Naive thymus-derived CD8-positive, alpha-beta T cell (primary cell): ENCODE measurements around the gene PRUNE1. TPM values are rescaled to one million over a fixed set of nuclear protein-coding genes. Genes with fewer than 3 reads are reported as not detected.

Source experiments
- ATAC-seq, 2 donors: fragments of 150-1000 bp; cut with Tn5 transposase in 1 of 2; sonication (Bioruptor Pico), chemical (Tn5 transposase) in 1 of 2; 1 replicate in 1 of 2; 2 replicates in 1 of 2; pipeline ENCODE4 v1.10.0; 2021; ENCODE audit warnings: mild to moderate bottlenecking in 2 of 2, moderate library complexity in 2 of 2
- POLR2A ChIA-PET: fragments of 350-600 bp; sonication (Branson Sonifier 250); formaldehyde crosslinking; loops from one replicate; lab custom pipeline; 2021; ENCODE audit warnings: antibody characterized with exemption; lab: Charles Lee
- DNase-seq, 10 donors: peaks; one replicate each; pipeline versions ENCODE4 v3.0.0 to v3.0.0-alpha.2; 2020 to 2022
- H3K27ac Mint-ChIP-seq, 10 donors: one replicate each; pipeline ENCODE4 v1.8.0; 2020 to 2022; ENCODE audit warnings: mild to moderate bottlenecking in 10 of 10, mixed read lengths in 10 of 10, moderate library complexity in 4 of 10, inconsistent platforms in 1 of 10
- H3K27me3 Mint-ChIP-seq, 5 donors: one replicate each; pipeline ENCODE4 v1.8.0; 2021 to 2022; ENCODE audit warnings: mixed read lengths in 5 of 5
- H3K36me3 Mint-ChIP-seq, 3 donors: one replicate each; pipeline ENCODE4 v1.8.0; 2020 to 2022; ENCODE audit warnings: mixed read lengths in 3 of 3, mild to moderate bottlenecking in 2 of 3, inconsistent platforms in 1 of 3
- H3K4me1 Mint-ChIP-seq, 4 donors: one replicate each; pipeline ENCODE4 v1.8.0; 2021 to 2022; ENCODE audit warnings: mixed read lengths in 4 of 4
- H3K4me3 Mint-ChIP-seq, 10 donors: one replicate each; pipeline ENCODE4 v1.8.0; 2020 to 2022; ENCODE audit warnings: mild to moderate bottlenecking in 10 of 10, mixed read lengths in 10 of 10, moderate library complexity in 6 of 10, inconsistent platforms in 1 of 10
- H3K9me3 Mint-ChIP-seq, 9 donors: one replicate each; pipeline ENCODE4 v1.8.0; 2020 to 2022; ENCODE audit warnings: mixed read lengths in 9 of 9, mild to moderate bottlenecking in 3 of 9, inconsistent platforms in 1 of 9, moderate library complexity in 1 of 9
- polyA plus RNA-seq, 3 donors: library from polyadenylated mRNA; unstranded; fragments of 300-500 nt; fragmentation: Illumina TruSeq; gene quantifications; one replicate each; pipeline ENCODE4 v1.2.3, GENCODE V29; 2021
- total RNA-seq, 8 experiments: library from RNA in 2 of 8; stranded (reverse) in 2 of 8; gene quantifications; one replicate each; pipeline ENCODE4 v1.2.3 and lab custom pipeline; 2021 to 2026

Gene PRUNE1
- total and polyA plus RNA-seq, 5 experiments from 2014 or later = 35.7 to 55.1 (median 53.2) TPM

GRCh38 chr1:150997949-150998348, 10.3 kb upstream of the PRUNE1 start:
- Mint-ChIP-seq H3K27ac (no peak overlapping the region), H3K27me3 (no peaks in the 10 kb centered on the region), H3K36me3 (peaks cover 0 to 68% (median 11%) of the 10 kb centered on the region in 3 donors), H3K4me3 (no peak overlapping the region), H3K4me1 (peaks cover 15 to 40% (median 31%) of the 10 kb centered on the region in 4 donors), H3K9me3 (no peaks in the 10 kb centered on the region)
- ATAC-seq (no peak), DNase-seq (no peak)
- POLR2A ChIA-PET = interaction anchor here (1.0 to 1.6 kb wide), 3 partner anchors 9 to 159 kb away, joined by 3 to 5 read pairs (median 4); partner anchors contain the start of genes CERS2, MINDY1 and TNFAIP8L2

GRCh38 chr1:150999051-150999674, 9.1 kb upstream of the PRUNE1 start:
- Mint-ChIP-seq H3K9me3 (no peaks in the 10 kb centered on the region), H3K4me3 (no peak overlapping the region), H3K4me1 (peaks cover 18 to 50% (median 39%) of the 10 kb centered on the region in 4 donors), H3K36me3 (peaks cover 0 to 68% (median 11%) of the 10 kb centered on the region in 3 donors), H3K27me3 (no peaks in the 10 kb centered on the region), H3K27ac (peak overlapping the region in 6 of 10 donors; percentile 40 to 87 (median 60))
- no peak for ATAC-seq
- no peak for DNase-seq
- POLR2A ChIA-PET = interaction anchor here (0.6 to 1.0 kb wide), 4 partner anchors 25 to 444 kb away, joined by 3 to 4 read pairs (median 3); no protein-coding TSS in a partner anchor

GRCh38 chr1:150999926-151000325, 8.3 kb upstream of the PRUNE1 start:
- ATAC-seq (no peak), DNase-seq (no peak)
- no peaks in the 10 kb centered on the region for H3K9me3 Mint-ChIP-seq
- peak overlapping the region in 3 of 10 donors; percentile 37 to 82 (median 81) for H3K27ac Mint-ChIP-seq
- H3K4me1 Mint-ChIP-seq = peaks cover 18 to 56% (median 42%) of the 10 kb centered on the region in 4 donors
- no peaks in the 10 kb centered on the region for H3K27me3 Mint-ChIP-seq
- no peak overlapping the region for H3K4me3 Mint-ChIP-seq
- POLR2A ChIA-PET = interaction anchor here (0.6 to 1.0 kb wide), 4 partner anchors 26 to 413 kb away, joined by 3 to 4 read pairs (median 3); no protein-coding TSS in a partner anchor
- peaks cover 0 to 68% (median 11%) of the 10 kb centered on the region in 3 donors for H3K36me3 Mint-ChIP-seq

GRCh38 chr1:151000408-151000807, 7.8 kb upstream of the PRUNE1 start:
- ATAC-seq (no peak), DNase-seq (no peak)
- POLR2A ChIA-PET = interaction anchor here (0.6 to 1.5 kb wide), 4 partner anchors 26 to 382 kb away, joined by 3 to 5 read pairs (median 4); partner anchors contain the start of gene CERS2
- H3K4me1 Mint-ChIP-seq = peaks cover 19 to 59% (median 45%) of the 10 kb centered on the region in 4 donors
- no peaks in the 10 kb centered on the region for H3K27me3 Mint-ChIP-seq
- H3K9me3 Mint-ChIP-seq = no peaks in the 10 kb centered on the region
- H3K36me3 Mint-ChIP-seq = peaks cover 0 to 68% (median 11%) of the 10 kb centered on the region in 3 donors
- peak overlapping the region in 5 of 10 donors; percentile 36 to 82 (median 78) for H3K27ac Mint-ChIP-seq
- H3K4me3 Mint-ChIP-seq = no peak overlapping the region

GRCh38 chr1:151001602-151002001, 6.6 kb upstream of the PRUNE1 start:
- Mint-ChIP-seq H3K4me1 (peaks cover 26 to 65% (median 54%) of the 10 kb centered on the region in 4 donors), H3K4me3 (peak overlapping the region in 8 of 10 donors; percentile 13 to 98 (median 84)), H3K36me3 (peaks cover 0 to 58% (median 11%) of the 10 kb centered on the region in 3 donors), H3K27ac (peak overlapping the region; percentile 27 to 98 (median 87)), H3K9me3 (no peaks in the 10 kb centered on the region), H3K27me3 (no peaks in the 10 kb centered on the region)
- ATAC-seq = no peak
- POLR2A ChIA-PET = interaction anchor here (1.5 kb wide), 1 partner anchor 27 kb away, joined by 5 read pairs; the partner anchor contains the start of gene CERS2
- no peak for DNase-seq

GRCh38 chr1:151002051-151002450, 6.2 kb upstream of the PRUNE1 start:
- Mint-ChIP-seq H3K36me3 (peaks cover 0 to 54% (median 11%) of the 10 kb centered on the region in 3 donors), H3K27me3 (no peaks in the 10 kb centered on the region), H3K27ac (peak overlapping the region in 9 of 10 donors; percentile 67 to 98 (median 91)), H3K4me1 (peaks cover 29 to 70% (median 59%) of the 10 kb centered on the region in 4 donors), H3K4me3 (peak overlapping the region in 9 of 10 donors; percentile 13 to 98 (median 81)), H3K9me3 (no peaks in the 10 kb centered on the region)
- no peak for DNase-seq
- POLR2A ChIA-PET = interaction anchor here (1.5 to 1.6 kb wide), 2 partner anchors 28 kb away, joined by 5 to 9 read pairs; partner anchors contain the start of gene CERS2
- no peak for ATAC-seq

- H3K9me3 Mint-ChIP-seq = no peaks in the 10 kb centered on the region
- H3K27me3 Mint-ChIP-seq = no peaks in the 10 kb centered on the region
- H3K4me3 Mint-ChIP-seq = peak overlapping the region; percentile 66 to 98 (median 84)
- H3K36me3 Mint-ChIP-seq = peaks cover 0 to 48% (median 11%) of the 10 kb centered on the region in 3 donors
- peaks cover 35 to 75% (median 64%) of the 10 kb centered on the region in 4 donors for H3K4me1 Mint-ChIP-seq
- POLR2A ChIA-PET = interaction anchor here (0.9 to 1.6 kb wide), 4 partner anchors 15 to 80 kb away, joined by 4 to 9 read pairs (median 7); partner anchors contain the start of genes CDC42SE1 and MLLT11
- peak overlapping the region; percentile 89 to 98 (median 94) for H3K27ac Mint-ChIP-seq
- no peak for DNase-seq
- no peak for ATAC-seq
These were observed 5.6 kb upstream of the PRUNE1 start for GRCh38 chr1:151002611-151003010.

- Mint-ChIP-seq H3K4me3 (peak overlapping the region; percentile 66 to 98 (median 84)), H3K4me1 (peaks cover 39 to 81% (median 70%) of the 10 kb centered on the region in 4 donors), H3K9me3 (no peaks in the 10 kb centered on the region), H3K27me3 (no peaks in the 10 kb centered on the region), H3K27ac (peak overlapping the region; percentile 89 to 98 (median 94)), H3K36me3 (peaks cover 0 to 42% (median 11%) of the 10 kb centered on the region in 3 donors)
- DNase-seq = peak in 3 of 10 donors; percentile 15 to 37 (median 33)
- POLR2A ChIA-PET = interaction anchor here (0.9 to 1.6 kb wide), 6 partner anchors 15 to 439 kb away, joined by 3 to 9 read pairs (median 6); partner anchors contain the start of genes CDC42SE1 and MLLT11
- peak; percentile 13 to 19 for ATAC-seq
These were observed 5.1 kb upstream of the PRUNE1 start for GRCh38 chr1:151003180-151003579.

- H3K27ac Mint-ChIP-seq = peak overlapping the region; percentile 95 to 99 (median 98)
- no peaks in the 10 kb centered on the region for H3K9me3 Mint-ChIP-seq
- peaks cover 44 to 94% (median 84%) of the 10 kb centered on the region in 4 donors for H3K4me1 Mint-ChIP-seq
- no peaks in the 10 kb centered on the region for H3K27me3 Mint-ChIP-seq
- POLR2A ChIA-PET = interaction anchor here (1.2 to 3.9 kb wide), 10 partner anchors 8 to 643 kb away, joined by 3 to 47 read pairs (median 7); partner anchors contain the start of genes ANXA9, C1orf56, CDC42SE1 and CERS2
- H3K36me3 Mint-ChIP-seq = peaks cover 0 to 18% (median 11%) of the 10 kb centered on the region in 3 donors
- ATAC-seq (no peak), DNase-seq (peak in 1 of 10 donors; percentile 16)
- H3K4me3 Mint-ChIP-seq = peak overlapping the region; percentile 89 to 98 (median 96)
These were observed 2.4 kb upstream of the PRUNE1 start for GRCh38 chr1:151005729-151006319.

GRCh38 chr1:151006327-151007052, 1.8 kb upstream of the PRUNE1 start, which contains the start of gene MINDY1:
TSS of gene MINDY1 (minus strand) at chr1:151006902. CDS start at chr1:151002617, 4,285 bp downstream.
- POLR2A ChIA-PET = interaction anchor here (0.6 to 3.9 kb wide), 13 partner anchors 9 to 643 kb away, joined by 3 to 47 read pairs (median 5); partner anchors contain the start of genes ANXA9, C1orf56, CDC42SE1 and CERS2
- Mint-ChIP-seq H3K4me1 (peaks cover 48 to 95% (median 86%) of the 10 kb centered on the region in 4 donors), H3K4me3 (peak within 1 kb of the TSS; percentile 89 to 98 (median 96)), H3K36me3 (peaks cover 0 to 11% (median 9%) of the 10 kb centered on the region in 3 donors), H3K9me3 (no peaks in the 10 kb centered on the region), H3K27ac (peak within 1 kb of the TSS; percentile 95 to 99 (median 98)), H3K27me3 (no peaks in the 10 kb centered on the region)
- ATAC-seq = peak in 1 of 2 donors; percentile 23
- peak in 7 of 10 donors; percentile 9 to 62 (median 26) for DNase-seq

GRCh38 chr1:151007853-151008243, 401 bp upstream of the PRUNE1 start:
- ATAC-seq (peak in 1 of 2 donors; percentile 77), DNase-seq (peak in 1 of 10 donors; percentile 22)
- H3K36me3 Mint-ChIP-seq = peaks cover 0 to 3% (median 2%) of the 10 kb centered on the region in 3 donors
- H3K4me1 Mint-ChIP-seq = peaks cover 40 to 92% (median 84%) of the 10 kb centered on the region in 4 donors
- H3K27me3 Mint-ChIP-seq = no peaks in the 10 kb centered on the region
- no peaks in the 10 kb centered on the region for H3K9me3 Mint-ChIP-seq
- POLR2A ChIA-PET = interaction anchor here (0.6 to 3.9 kb wide), 8 partner anchors 10 to 50 kb away, joined by 3 to 47 read pairs (median 7); partner anchors contain the start of genes ANXA9, CDC42SE1, CERS2 and MLLT11
- peak overlapping the region; percentile 95 to 99 (median 98) for H3K27ac Mint-ChIP-seq
- peak overlapping the region; percentile 89 to 98 (median 96) for H3K4me3 Mint-ChIP-seq
